ENCODE data around the gene NUP62. TPM values are rescaled to one million over a fixed set of nuclear protein-coding genes. Genes with fewer than 3 reads are reported as not detected.

Gene NUP62
- total and polyA plus RNA-seq, 2 of the 8 experiments (the other 6 are each of a cell fraction or from before 2014, with no cell fraction given) = 50.0 to 107 TPM

DNA sequence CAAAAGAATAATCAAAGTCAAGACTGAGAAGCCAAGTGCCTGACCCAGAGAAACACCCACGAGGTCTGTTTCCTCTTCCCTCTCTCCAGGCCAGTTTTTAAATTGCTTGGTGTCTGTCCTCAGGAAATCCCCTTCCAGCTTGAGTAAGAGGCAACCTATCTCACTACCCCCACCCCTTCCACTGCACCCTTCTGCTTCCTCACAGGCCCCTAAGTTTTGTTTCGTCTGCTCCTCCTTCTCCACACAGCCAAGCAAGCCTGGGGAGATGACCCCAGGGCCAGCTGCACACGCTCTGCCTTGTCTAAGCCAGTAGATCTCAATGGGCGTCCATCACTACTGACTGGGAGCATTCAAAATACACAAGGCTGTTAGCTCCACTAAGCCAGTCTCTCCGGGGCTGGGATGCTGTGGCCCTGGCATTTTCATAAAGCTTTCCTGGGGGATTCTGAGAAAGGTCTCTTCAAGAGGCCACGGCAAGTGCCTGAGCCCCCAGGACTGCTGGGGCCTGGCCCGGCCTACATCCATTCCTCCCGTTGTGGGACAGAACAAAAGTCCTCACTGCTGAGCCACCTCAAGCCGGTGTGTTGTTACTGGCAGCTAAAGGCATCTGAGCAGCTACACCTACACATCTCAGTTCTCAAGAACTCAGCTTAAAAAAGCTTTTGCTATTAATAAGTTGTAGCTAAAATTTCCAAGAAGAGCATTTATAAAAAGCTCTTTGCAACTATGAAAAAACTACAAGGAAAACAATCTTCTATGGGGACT is 17.7 kb downstream of the NUP62 start:
- peaks cover 0 to 47% of the 10 kb centered on the region in 2 experiments; a peak in 2 of 4 replicates for H3K79me2 ChIP-seq (ENCODE audit: control insufficient read depth in 1 of 2, insufficient read depth in 2 of 2, low read length in 2 of 2)
- H3K4me3 ChIP-seq (ENCODE audit: extremely low read depth in 1 of 4, insufficient read depth in 2 of 4, low read depth in 3 of 4, low read length in 4 of 4) = no peak overlapping the region
- no peak overlapping the region for H2BK5ac ChIP-seq (ENCODE audit: low read depth, low read length)
- H4K20me1 ChIP-seq (replicated peaks in 1 of 2; ENCODE audit: control insufficient read depth in 1 of 2, insufficient read depth in 2 of 2, low read length in 2 of 2) = peaks cover 42 to 53% of the 10 kb centered on the region in 2 experiments
- FAIRE-seq = no peak
- no peak overlapping the region for H3K4ac ChIP-seq (replicated peaks; ENCODE audit: insufficient read length, low read depth, low read length)
- no peak overlapping the region for H2BK20ac ChIP-seq (ENCODE audit: low read length)
- no peak overlapping the region for H2BK12ac ChIP-seq (ENCODE audit: low read depth, low read length)
- no peak overlapping the region for H2BK15ac ChIP-seq (ENCODE audit: low read length)
- H3K23ac ChIP-seq (ENCODE audit: insufficient read length) = no peak overlapping the region
- H3K4me1 ChIP-seq (replicated peaks in 1 of 4; ENCODE audit: control insufficient read depth in 3 of 4, insufficient read depth in 4 of 4, low read length in 3 of 4) = peaks cover 0 to 6% (median 3%) of the 10 kb centered on the region in 4 experiments; a peak in 3 of 7 replicates
- ChIA-PET CTCF (ENCODE audit: partially characterized antibody) (interaction anchor here (0.6 to 2.3 kb wide), 8 partner anchors 10 to 78 kb away, joined by 3 to 11 read pairs (median 4); no protein-coding TSS in a partner anchor), POLR2A (ENCODE audit: partially characterized antibody) (interaction anchor here (1.0 to 19.2 kb wide), 5 partner anchors 12 to 227 kb away, joined by 3 to 373 read pairs (median 3); partner anchors contain the start of genes ATF5 and NUP62)
- no peak overlapping the region for H3K18ac ChIP-seq (ENCODE audit: extremely low read depth, low read length)
- H3K27ac ChIP-seq (ENCODE audit: low read depth, low read length) = no peak overlapping the region
- WGBS, 2 experiments (ENCODE audit: extremely low coverage in 1 of 2, insufficient coverage in 1 of 2, insufficient read length in 1 of 2, insufficient replicate concordance in 2 of 2, low coverage in 1 of 2, low lambda C conversion rate in 2 of 2, missing lambda C conversion rate in 1 of 2) = 89% methylated on average over 9 of the region's 9 CpGs; no CpG with 5 or more reads in 1 of the 2 experiments
- H3K27me3 ChIP-seq (replicated peaks in 1 of 4; ENCODE audit: control insufficient read depth in 3 of 4, extremely low read depth in 1 of 4, insufficient read depth in 3 of 4, low read length in 3 of 4) = no peaks in the 10 kb centered on the region; a peak in 1 of 7 replicates
- H3K4me2 ChIP-seq (ENCODE audit: insufficient read depth in 1 of 2, low read depth in 2 of 2, low read length in 2 of 2) = no peak overlapping the region
- H2AK5ac ChIP-seq (ENCODE audit: low read depth, low read length) = no peak overlapping the region
- no peak overlapping the region for H2BK120ac ChIP-seq (replicated peaks; ENCODE audit: low read depth, low read length)
- H3K56ac ChIP-seq (replicated peaks; ENCODE audit: insufficient read length, low read depth, low read length) = no peak overlapping the region
- TF ChIP-seq TBP (IDR thresholded peaks at IDR 0.05; ENCODE audit: low read depth, low read length) = no peak
- 0 out of 2 replicates have a peak, but pooled peaks have one; percentile 39 for TF ChIP-seq POLR2AphosphoS5 (IDR thresholded peaks at IDR 0.05; ENCODE audit: low read depth, low read length)
- TF ChIP-seq POLR2A (IDR thresholded peaks at IDR 0.05; ENCODE audit: control extremely low read depth in 1 of 2, low read depth in 2 of 2, low read length in 2 of 2) = peak in 1 of 2 experiments; percentile 68; a peak in 1 of 3 replicates
- no peak for TF ChIP-seq CREB1 (IDR thresholded peaks at IDR 0.05)
- no peak for TF ChIP-seq FOSL1 (IDR thresholded peaks at IDR 0.05; ENCODE audit: insufficient read depth, low read depth, low read length)
- H4K5ac ChIP-seq (ENCODE audit: insufficient read length, low read depth, low read length) = no peak overlapping the region
- H3K79me1 ChIP-seq (ENCODE audit: low read depth, low read length) = peaks cover 14% of the 10 kb centered on the region; the same call in 1 of the 2 replicates
- H3K14ac ChIP-seq (ENCODE audit: insufficient read length) = no peak overlapping the region
- no peaks in the 10 kb centered on the region for H3K9me3 ChIP-seq (ENCODE audit: insufficient read depth in 2 of 2, low read depth in 1 of 2, low read length in 1 of 2)
- H3K23me2 ChIP-seq (ENCODE audit: low read depth, low read length) = no peaks in the 10 kb centered on the region
- H4K91ac ChIP-seq (replicated peaks; ENCODE audit: insufficient read length, low read length) = no peak overlapping the region
- H4K8ac ChIP-seq (ENCODE audit: extremely low read depth, insufficient read depth, low read length) = peak overlapping the region; percentile 29; the same call in 1 of the 2 replicates
- H3K36me3 ChIP-seq (ENCODE audit: control insufficient read depth in 2 of 4, insufficient read depth in 4 of 4, low read length in 3 of 4) = peaks cover 29 to 59% (median 47%) of the 10 kb centered on the region in 4 experiments; a peak in 7 of 8 replicates
- no peak for DNase-seq (ENCODE audit: low read depth in 1 of 2, low spot score in 2 of 2)
- no peak overlapping the region for H3K9ac ChIP-seq (replicated peaks in 1 of 4; ENCODE audit: extremely low read depth in 1 of 4, low read depth in 3 of 4, low read length in 3 of 4)
- H2AFZ ChIP-seq (ENCODE audit: low read length) = no peak overlapping the region

Measured in H1 (cell line).